Neural progenitor cell (in vitro differentiated cells): ENCODE data around the gene MYCBPAP. TPM values are rescaled to one million over a fixed set of nuclear protein-coding genes. Genes with fewer than 3 reads are reported as not detected.

Experiments
- DNase-seq: peaks from one replicate; pipeline ENCODE4 v3.0.0-alpha.2; 2016; ENCODE audit warnings: low spot score
- H2AFZ ChIP-seq: fragments of 200-600 bp; sonication (generic); replicated peaks from 2 replicates; pipeline ENCODE4 v1.6.1; 2016; ENCODE audit warnings: antibody characterized with exemption
- H3F3A ChIP-seq: fragments of 200-600 bp; sonication (generic); 2 replicates; pipeline ENCODE4 v1.6.1; 2016; ENCODE audit warnings: antibody characterized with exemption, low read depth
- H3K27ac ChIP-seq: fragments of 200-600 bp; sonication (generic); 2 replicates; pipeline ENCODE4 v1.5.1; 2016; ENCODE audit warnings: mild to moderate bottlenecking
- H3K27me3 ChIP-seq: fragments of 200-600 bp; sonication (generic); 2 replicates; pipeline ENCODE4 v1.6.1; 2016; ENCODE audit warnings: mild to moderate bottlenecking, moderate library complexity
- H3K36me3 ChIP-seq: fragments of 200-600 bp; sonication (generic); 2 replicates; pipeline ENCODE4 v1.5.1; 2016
- H3K4me1 ChIP-seq: fragments of 200-600 bp; sonication (generic); 2 replicates; pipeline ENCODE4 v1.6.1; 2016; ENCODE audit warnings: mixed run types
- H3K4me2 ChIP-seq: fragments of 200-600 bp; sonication (generic); 2 replicates; pipeline ENCODE4 v1.6.1; 2016
- H3K4me3 ChIP-seq: fragments of 200-600 bp; sonication (generic); 2 replicates; pipeline ENCODE4 v1.5.1; 2016
- H3K79me2 ChIP-seq: fragments of 200-600 bp; sonication (generic); 2 replicates; pipeline ENCODE4 v1.6.1; 2016; ENCODE audit warnings: low read depth
- H3K9ac ChIP-seq: fragments of 200-600 bp; sonication (generic); 2 replicates; pipeline ENCODE4 v1.6.1; 2016
- H3K9me3 ChIP-seq: fragments of 200-600 bp; sonication (generic); 2 replicates; pipeline ENCODE4 v1.5.1; 2016; ENCODE audit warnings: low read depth
- H4K20me1 ChIP-seq: fragments of 200-600 bp; sonication (generic); 2 replicates; pipeline ENCODE4 v1.6.1; 2016; ENCODE audit warnings: low read depth
- H3K27ac Mint-ChIP-seq: 3 replicates; pipeline ENCODE4 v1.8.0; 2021; ENCODE audit warnings: mixed read lengths
- H3K27me3 Mint-ChIP-seq: 2 replicates; pipeline ENCODE4 v1.8.0; 2022; ENCODE audit warnings: low read depth, mild to moderate bottlenecking, inconsistent platforms, moderate library complexity, mixed read lengths; ENCODE audit not compliant: insufficient read depth
- H3K36me3 Mint-ChIP-seq: 3 replicates; pipeline ENCODE4 v1.8.0; 2021; ENCODE audit warnings: mixed read lengths
- H3K4me1 Mint-ChIP-seq: 3 replicates; pipeline ENCODE4 v1.8.0; 2021; ENCODE audit warnings: mixed read lengths
- H3K4me3 Mint-ChIP-seq: 3 replicates; pipeline ENCODE4 v1.8.0; 2021; ENCODE audit warnings: mild to moderate bottlenecking, moderate library complexity, mixed read lengths
- H3K9me3 Mint-ChIP-seq: 3 replicates; pipeline ENCODE4 v1.8.0; 2020; ENCODE audit warnings: mixed read lengths
- EZH2 ChIP-seq: fragments of 200-600 bp; sonication (generic); IDR thresholded peaks from 2 replicates; pipeline ENCODE4 v1.6.1; 2017; ENCODE audit warnings: antibody characterized with exemption, mild to moderate bottlenecking, moderate library complexity
- EZH2phosphoT487 ChIP-seq: fragments of 200-600 bp; sonication (generic); IDR thresholded peaks from 2 replicates; pipeline ENCODE4 v1.6.1; 2017; ENCODE audit warnings: antibody characterized with exemption
- total RNA-seq: library from RNA; depleted of rRNA; stranded (reverse); fragments of >200 nt; gene quantifications from 2 replicates; pipeline ENCODE4 v1.2.3, GENCODE V29; 2015; ENCODE audit warnings: low replicate concordance
- TF ChIP-seq, protein P1 (sequence below): fragments of 200-600 bp; sonication (generic); IDR thresholded peaks from 2 replicates; pipeline ENCODE4 v1.5.1; 2017; ENCODE audit warnings: antibody characterized with exemption, mild to moderate bottlenecking

MYCBPAP gene
- total RNA-seq, 1 donor from 2014 or later = 3.5 TPM

DNA sequence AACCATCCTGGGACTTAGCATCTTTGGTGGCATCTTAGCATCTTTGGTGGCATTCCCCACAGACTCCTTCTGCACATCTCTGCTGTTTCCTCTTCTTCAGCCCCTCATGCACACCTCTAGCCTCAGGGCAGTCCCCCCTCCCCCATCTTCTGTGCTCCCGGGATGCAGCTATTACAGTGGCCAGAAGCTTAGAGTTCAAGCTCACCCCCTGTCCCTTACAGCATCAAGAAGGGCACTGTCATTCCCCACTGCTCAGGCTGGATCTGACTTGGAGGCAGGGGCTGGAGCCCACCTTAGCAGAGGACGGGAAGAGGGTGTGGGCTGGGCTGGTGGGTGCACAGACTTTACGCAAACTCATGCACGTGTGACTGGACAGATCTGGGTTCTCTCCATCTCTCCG is 24.9 kb downstream of the MYCBPAP start:
- peak overlapping the region; percentile 56 for H3K4me3 ChIP-seq
- peaks cover 42% of the 10 kb centered on the region for H3K27me3 ChIP-seq
- no peak overlapping the region for H2AFZ ChIP-seq
- DNase-seq = no peak
- H3K9ac ChIP-seq = no peak overlapping the region
- Mint-ChIP-seq H3K4me1 (peaks cover 23% of the 10 kb centered on the region), H3K36me3 (no peaks in the 10 kb centered on the region), H3K27me3 (peaks cover 22% of the 10 kb centered on the region), H3K9me3 (no peaks in the 10 kb centered on the region), H3K4me3 (peak overlapping the region; percentile 71), H3K27ac (no peak overlapping the region)
- H3K36me3 ChIP-seq = no peaks in the 10 kb centered on the region
- H3K9me3 ChIP-seq = no peaks in the 10 kb centered on the region
- peak overlapping the region; percentile 99 for H3K4me2 ChIP-seq
- TF ChIP-seq EZH2phosphoT487 = no peak
- TF ChIP-seq, protein P1, sequence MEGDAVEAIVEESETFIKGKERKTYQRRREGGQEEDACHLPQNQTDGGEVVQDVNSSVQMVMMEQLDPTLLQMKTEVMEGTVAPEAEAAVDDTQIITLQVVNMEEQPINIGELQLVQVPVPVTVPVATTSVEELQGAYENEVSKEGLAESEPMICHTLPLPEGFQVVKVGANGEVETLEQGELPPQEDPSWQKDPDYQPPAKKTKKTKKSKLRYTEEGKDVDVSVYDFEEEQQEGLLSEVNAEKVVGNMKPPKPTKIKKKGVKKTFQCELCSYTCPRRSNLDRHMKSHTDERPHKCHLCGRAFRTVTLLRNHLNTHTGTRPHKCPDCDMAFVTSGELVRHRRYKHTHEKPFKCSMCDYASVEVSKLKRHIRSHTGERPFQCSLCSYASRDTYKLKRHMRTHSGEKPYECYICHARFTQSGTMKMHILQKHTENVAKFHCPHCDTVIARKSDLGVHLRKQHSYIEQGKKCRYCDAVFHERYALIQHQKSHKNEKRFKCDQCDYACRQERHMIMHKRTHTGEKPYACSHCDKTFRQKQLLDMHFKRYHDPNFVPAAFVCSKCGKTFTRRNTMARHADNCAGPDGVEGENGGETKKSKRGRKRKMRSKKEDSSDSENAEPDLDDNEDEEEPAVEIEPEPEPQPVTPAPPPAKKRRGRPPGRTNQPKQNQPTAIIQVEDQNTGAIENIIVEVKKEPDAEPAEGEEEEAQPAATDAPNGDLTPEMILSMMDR = no peak
- no peak for TF ChIP-seq EZH2
- H3F3A ChIP-seq = no peaks in the 10 kb centered on the region
- H3K27ac ChIP-seq = no peak overlapping the region
- peaks cover 25% of the 10 kb centered on the region for H3K4me1 ChIP-seq
- no peaks in the 10 kb centered on the region for H3K79me2 ChIP-seq
- peaks cover 11% of the 10 kb centered on the region for H4K20me1 ChIP-seq

GRCh38 chr17:50533720-50534148 is 25.5 kb downstream of the MYCBPAP start:
- Histone ChIP-seq H3K27ac (no peak overlapping the region), H2AFZ (no peak overlapping the region), H3K4me3 (peak overlapping the region; percentile 56), H3K36me3 (no peaks in the 10 kb centered on the region), H3F3A (no peaks in the 10 kb centered on the region), H4K20me1 (peaks cover 11% of the 10 kb centered on the region), H3K79me2 (no peaks in the 10 kb centered on the region), H3K9me3 (no peaks in the 10 kb centered on the region), H3K4me2 (peak overlapping the region; percentile 99), H3K4me1 (peaks cover 25% of the 10 kb centered on the region), H3K27me3 (peaks cover 42% of the 10 kb centered on the region), H3K9ac (no peak overlapping the region)
- H3K4me1 Mint-ChIP-seq = peaks cover 28% of the 10 kb centered on the region
- no peaks in the 10 kb centered on the region for H3K36me3 Mint-ChIP-seq
- TF ChIP-seq EZH2phosphoT487 = peak; percentile 28
- TF ChIP-seq, protein P1 = no peak
- peaks cover 22% of the 10 kb centered on the region for H3K27me3 Mint-ChIP-seq
- peak overlapping the region; percentile 62 for H3K4me3 Mint-ChIP-seq
- DNase-seq = no peak
- H3K27ac Mint-ChIP-seq = no peak overlapping the region
- H3K9me3 Mint-ChIP-seq = no peaks in the 10 kb centered on the region

DNA sequence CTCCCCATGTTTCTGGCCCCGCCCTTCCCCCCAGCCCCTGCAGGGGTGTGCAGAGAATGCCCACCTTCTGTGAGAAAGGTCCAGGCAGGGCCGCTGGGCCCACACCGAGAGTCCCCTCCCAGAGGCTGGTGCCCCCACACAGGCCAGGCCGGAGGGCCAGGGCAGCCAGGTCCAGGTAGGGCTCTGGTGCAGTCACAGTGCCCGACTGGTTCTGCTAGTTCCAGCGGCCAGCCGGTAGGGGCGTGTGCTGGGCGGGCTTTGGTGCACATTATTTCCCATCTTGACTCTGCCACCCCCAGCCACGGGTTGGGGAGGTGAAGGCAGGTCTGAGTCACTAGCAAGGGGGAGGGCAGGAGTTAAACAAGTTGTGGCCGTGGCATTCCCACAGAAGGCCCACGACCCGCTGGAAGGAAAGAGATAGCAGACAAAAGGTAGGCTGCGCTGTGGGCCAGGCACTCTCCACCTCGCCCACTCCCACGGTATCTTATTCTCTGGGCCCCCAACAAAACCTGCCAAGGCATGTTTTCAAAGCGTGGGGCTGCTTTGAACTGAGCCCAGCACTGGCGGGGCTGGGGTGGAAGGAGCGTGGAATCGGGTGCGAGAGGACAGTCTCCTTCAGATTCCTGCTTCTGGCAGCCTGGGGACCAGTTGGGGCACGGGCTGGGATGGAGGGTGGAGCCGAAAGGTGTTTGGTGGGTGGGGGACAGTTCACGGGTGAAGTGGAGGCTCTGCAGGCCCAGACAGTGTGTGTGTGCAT is 26.2 kb downstream of the MYCBPAP start:
- peaks cover 32% of the 10 kb centered on the region for H3K4me1 Mint-ChIP-seq
- no peak overlapping the region for H3K9ac ChIP-seq
- H3K36me3 Mint-ChIP-seq = no peaks in the 10 kb centered on the region
- H3K9me3 Mint-ChIP-seq = no peaks in the 10 kb centered on the region
- H4K20me1 ChIP-seq = peaks cover 11% of the 10 kb centered on the region
- H3K36me3 ChIP-seq = no peaks in the 10 kb centered on the region
- no peak overlapping the region for H3K27ac ChIP-seq
- peak overlapping the region; percentile 96 for H3K27ac Mint-ChIP-seq
- H3K79me2 ChIP-seq = no peaks in the 10 kb centered on the region
- peak overlapping the region; percentile 56 for H3K4me3 ChIP-seq
- H3K9me3 ChIP-seq = no peaks in the 10 kb centered on the region
- peak overlapping the region; percentile 99 for H3K4me2 ChIP-seq
- TF ChIP-seq, protein P1 = peak; percentile 52
- peak; percentile 36 for TF ChIP-seq EZH2
- TF ChIP-seq EZH2phosphoT487 = no peak
- no peaks in the 10 kb centered on the region for H3F3A ChIP-seq
- H3K4me3 Mint-ChIP-seq = no peak overlapping the region
- peaks cover 25% of the 10 kb centered on the region for H3K4me1 ChIP-seq
- no peak overlapping the region for H2AFZ ChIP-seq
- DNase-seq = peak; percentile 55
- H3K27me3 ChIP-seq = peaks cover 42% of the 10 kb centered on the region
- peaks cover 21% of the 10 kb centered on the region for H3K27me3 Mint-ChIP-seq
